H9 (cell line): ENCODE results near the gene USP47. TPM values are rescaled to one million over a fixed set of nuclear protein-coding genes. Genes with fewer than 3 reads are reported as not detected.

Source experiments
- DNase-seq: peaks from one replicate; pipeline ENCODE4 v3.0.0-alpha.2; 2017
- H2AFZ ChIP-seq: one replicate; pipeline ENCODE4 v1.6.1; 2013; ENCODE audit warnings: mild to moderate bottlenecking, low read length, control low read depth, moderate library complexity
- H2AK5ac ChIP-seq: 2 replicates; pipeline ENCODE4 v1.6.1; 2013; ENCODE audit warnings: low read length, control low read depth, mixed read lengths; ENCODE audit not compliant: insufficient read length
- H2BK120ac ChIP-seq: one replicate; pipeline ENCODE4 v1.6.1; 2013; ENCODE audit warnings: low read depth, mild to moderate bottlenecking, low read length, control low read depth, inconsistent platforms; ENCODE audit not compliant: poor library complexity, severe bottlenecking
- H2BK12ac ChIP-seq: 2 replicates; pipeline ENCODE4 v1.6.1; 2013; ENCODE audit warnings: low read length, control low read depth, mixed read lengths, low read depth; ENCODE audit not compliant: insufficient read length
- H2BK15ac ChIP-seq: 2 replicates; pipeline ENCODE4 v1.6.1; 2013; ENCODE audit warnings: low read depth, low read length, control low read depth
- H2BK20ac ChIP-seq: one replicate; pipeline ENCODE4 v1.6.1; 2013; ENCODE audit warnings: low read depth, mild to moderate bottlenecking, low read length, control low read depth, inconsistent platforms; ENCODE audit not compliant: poor library complexity, severe bottlenecking
- H2BK5ac ChIP-seq: 2 replicates; pipeline ENCODE4 v1.6.1; 2013; ENCODE audit warnings: low read length, control low read depth, mixed read lengths; ENCODE audit not compliant: insufficient read length
- H3K14ac ChIP-seq: 2 replicates; pipeline ENCODE4 v1.6.1; 2013; ENCODE audit warnings: low read length, control low read depth; ENCODE audit not compliant: insufficient read depth
- H3K18ac ChIP-seq: 2 replicates; pipeline ENCODE4 v1.6.1; 2013; ENCODE audit warnings: low read depth, mild to moderate bottlenecking, mixed read lengths, low read length, control low read depth; ENCODE audit not compliant: insufficient read length
- H3K23ac ChIP-seq: 2 replicates; pipeline ENCODE4 v1.6.1; 2013; ENCODE audit warnings: low read length, control low read depth, mixed read lengths, low read depth; ENCODE audit not compliant: insufficient read length
- H3K23me2 ChIP-seq: 2 replicates; pipeline ENCODE4 v1.6.1; 2013; ENCODE audit warnings: low read depth, mild to moderate bottlenecking, mixed read lengths, low read length, control low read depth; ENCODE audit not compliant: insufficient read length, poor library complexity, severe bottlenecking
- H3K27ac ChIP-seq: 2 replicates; pipeline ENCODE4 v1.5.1; 2013; ENCODE audit warnings: low read length, control low read depth, mixed read lengths, low read depth; ENCODE audit not compliant: insufficient read length
- H3K27me3 ChIP-seq: 2 replicates; pipeline ENCODE4 v1.6.1; 2013; ENCODE audit warnings: low read length, control low read depth, inconsistent platforms; ENCODE audit not compliant: insufficient read depth
- H3K4ac ChIP-seq: 2 replicates; pipeline ENCODE4 v1.6.1; 2013; ENCODE audit warnings: low read depth, mild to moderate bottlenecking, control low read depth, inconsistent platforms, low read length, moderate library complexity
- H3K4me1 ChIP-seq: 2 replicates; pipeline ENCODE4 v1.6.1; 2013; ENCODE audit warnings: low read length, control low read depth, inconsistent platforms; ENCODE audit not compliant: insufficient read depth
- H3K4me2 ChIP-seq: 2 replicates; pipeline ENCODE4 v1.6.1; 2013; ENCODE audit warnings: low read length, control low read depth, mixed read lengths; ENCODE audit not compliant: insufficient read length, insufficient read depth
- H3K56ac ChIP-seq: 2 replicates; pipeline ENCODE4 v1.6.1; 2013; ENCODE audit warnings: low read depth, mild to moderate bottlenecking, mixed read lengths, low read length, control low read depth; ENCODE audit not compliant: insufficient read length
- H3K79me1 ChIP-seq: 2 replicates; pipeline ENCODE4 v1.6.1; 2013; ENCODE audit warnings: low read depth, mild to moderate bottlenecking, moderate library complexity, low read length, control low read depth, inconsistent platforms; ENCODE audit not compliant: insufficient read depth, poor library complexity, severe bottlenecking
- H3K79me2 ChIP-seq: 2 replicates; pipeline ENCODE4 v1.6.1; 2013; ENCODE audit warnings: low read length, control low read depth, inconsistent platforms; ENCODE audit not compliant: insufficient read depth
- H3K9ac ChIP-seq: 2 replicates; pipeline ENCODE4 v1.6.1; 2013; ENCODE audit warnings: low read length, control low read depth, mixed read lengths; ENCODE audit not compliant: insufficient read length; ENCODE audit errors: extremely low read depth
- H3K9me3 ChIP-seq: one replicate; pipeline ENCODE4 v1.6.1; 2013; ENCODE audit warnings: low read depth, low read length, inconsistent platforms; ENCODE audit not compliant: control insufficient read depth
- H3T11ph ChIP-seq: one replicate; pipeline ENCODE4 v1.6.1; 2013; ENCODE audit warnings: mild to moderate bottlenecking, low read length, control low read depth, inconsistent platforms
- H4K20me1 ChIP-seq: one replicate; pipeline ENCODE4 v1.6.1; 2013; ENCODE audit not compliant: control insufficient read depth, insufficient read length, insufficient read depth
- H4K5ac ChIP-seq: 2 replicates; pipeline ENCODE4 v1.6.1; 2013; ENCODE audit warnings: low read depth, mild to moderate bottlenecking, mixed read lengths, low read length, control low read depth; ENCODE audit not compliant: insufficient read length
- H4K8ac ChIP-seq: replicated peaks from 2 replicates; pipeline ENCODE4 v1.6.1; 2013; ENCODE audit warnings: low read length, control low read depth, mixed read lengths, low read depth; ENCODE audit not compliant: insufficient read length
- H4K91ac ChIP-seq: 2 replicates; pipeline ENCODE4 v1.6.1; 2013; ENCODE audit warnings: low read depth, mild to moderate bottlenecking, moderate library complexity, mixed read lengths, low read length, control low read depth; ENCODE audit not compliant: insufficient read length
- H3K27ac Mint-ChIP-seq, 3 experiments: 2 replicates in 2 of 3; 3 replicates in 1 of 3; pipeline ENCODE4 v1.8.0; 2020 to 2021; ENCODE audit warnings: mixed read lengths in 3 of 3, mild to moderate bottlenecking in 1 of 3, moderate library complexity in 1 of 3
- H3K27me3 Mint-ChIP-seq: 2 replicates; pipeline ENCODE4 v1.8.0; 2021; ENCODE audit warnings: low read depth, mild to moderate bottlenecking, moderate library complexity, mixed read lengths
- H3K36me3 Mint-ChIP-seq, 3 experiments: 2 replicates in 2 of 3; 3 replicates in 1 of 3; pipeline ENCODE4 v1.8.0; 2020 to 2021; ENCODE audit warnings: low read depth in 3 of 3, mixed read lengths in 3 of 3; ENCODE audit not compliant: insufficient read depth in 1 of 3
- H3K4me1 Mint-ChIP-seq, 2 experiments: 2 replicates each; pipeline ENCODE4 v1.8.0; 2020; ENCODE audit warnings: mixed read lengths in 2 of 2
- H3K4me3 Mint-ChIP-seq, 2 experiments: 2 replicates in 1 of 2; 3 replicates in 1 of 2; pipeline ENCODE4 v1.8.0; 2020 to 2021; ENCODE audit warnings: mild to moderate bottlenecking in 2 of 2, mixed read lengths in 2 of 2, moderate library complexity in 1 of 2
- H3K9me3 Mint-ChIP-seq, 2 experiments: 2 replicates in 1 of 2; 3 replicates in 1 of 2; pipeline ENCODE4 v1.8.0; 2020; ENCODE audit warnings: mild to moderate bottlenecking in 2 of 2, mixed read lengths in 2 of 2, moderate library complexity in 1 of 2
- CTCF ChIP-seq: fragments of 200-600 bp; sonication (generic); conservative IDR thresholded peaks from 3 replicates; pipeline ENCODE4 v1.8.0; 2021; ENCODE audit warnings: antibody characterized with exemption, mild to moderate bottlenecking
- WGBS: extraction: QIAGEN DNeasy Blood & Tissue Kit; methylation state at CpG from one replicate; pipeline ENCODE4 v1.1.7; 2013; ENCODE audit warnings: missing lambda C conversion rate, low lambda C conversion rate, mixed read lengths; ENCODE audit not compliant: insufficient read length; ENCODE audit errors: extremely low coverage; 5-methylcytosine and 5-hydroxymethylcytosine counted together
- total RNA-seq: library from RNA; stranded (reverse); gene quantifications from 2 replicates; pipeline ENCODE4 v1.2.1, GENCODE V29; 2021

Gene USP47
- total RNA-seq, 1 experiment from 2014 or later: 26.7 TPM

- Histone ChIP-seq H3K9ac (no peak overlapping the region), H3K79me2 (peaks cover 26% of the 10 kb centered on the region; the same call in 1 of the 2 replicates), H2BK120ac (no peak overlapping the region), H2BK20ac (no peak overlapping the region), H3K4ac (no peak overlapping the region), H3K23me2 (peaks cover 4% of the 10 kb centered on the region), H3K14ac (no peak overlapping the region), H3K4me1 (peaks cover 5% of the 10 kb centered on the region; the same call in 1 of the 2 replicates), H2AK5ac (no peak overlapping the region), H3K23ac (no peak overlapping the region), H2BK12ac (no peak overlapping the region), H3K56ac (no peak overlapping the region), H3K27ac (no peak overlapping the region), H3K79me1 (no peaks in the 10 kb centered on the region), H4K20me1 (no peaks in the 10 kb centered on the region), H4K5ac (no peak overlapping the region), H3K4me2 (no peak overlapping the region), H2BK15ac (no peak overlapping the region), H2AFZ (no peak overlapping the region), H3K9me3 (no peaks in the 10 kb centered on the region), H3T11ph (no peak overlapping the region), H3K18ac (no peak overlapping the region), H4K8ac (no peak overlapping the region), H3K27me3 (no peaks in the 10 kb centered on the region), H4K91ac (no peak overlapping the region), H2BK5ac (no peak overlapping the region)
- no peak for DNase-seq
- WGBS: no CpG with 5 or more reads among the region's 2 CpGs
- H3K27ac Mint-ChIP-seq: no peak overlapping the region
- no peaks in the 10 kb centered on the region for H3K27me3 Mint-ChIP-seq
- peaks cover 37 to 43% of the 10 kb centered on the region in 2 experiments for H3K4me1 Mint-ChIP-seq
- no peaks in the 10 kb centered on the region for H3K9me3 Mint-ChIP-seq
- H3K36me3 Mint-ChIP-seq: no peaks in the 10 kb centered on the region
- no peak overlapping the region for H3K4me3 Mint-ChIP-seq
- no peak for TF ChIP-seq CTCF
Observed at GRCh38 chr11:11847082-11847481, 5.3 kb downstream of the USP47 start.
